Skin epidermis (tissue), 12 donors: ENCODE data around the gene FALEC.

Experiments used
- H3K27ac ChIP-seq, 21 experiments: fragments of 200-600 bp; sonication (generic) in 11 of 21; one replicate each; pipeline ENCODE4 v1.5.0; 2020; ENCODE audit warnings: mild to moderate bottlenecking in 3 of 21, inconsistent platforms in 2 of 21, moderate library complexity in 2 of 21
- H3K4me3 ChIP-seq, 7 experiments: fragments of 200-600 bp; sonication (generic) in 2 of 7; one replicate each; pipeline ENCODE4 v1.5.0; 2020; ENCODE audit warnings: inconsistent platforms in 2 of 7, mild to moderate bottlenecking in 2 of 7, moderate library complexity in 1 of 7

Gene FALEC

DNA sequence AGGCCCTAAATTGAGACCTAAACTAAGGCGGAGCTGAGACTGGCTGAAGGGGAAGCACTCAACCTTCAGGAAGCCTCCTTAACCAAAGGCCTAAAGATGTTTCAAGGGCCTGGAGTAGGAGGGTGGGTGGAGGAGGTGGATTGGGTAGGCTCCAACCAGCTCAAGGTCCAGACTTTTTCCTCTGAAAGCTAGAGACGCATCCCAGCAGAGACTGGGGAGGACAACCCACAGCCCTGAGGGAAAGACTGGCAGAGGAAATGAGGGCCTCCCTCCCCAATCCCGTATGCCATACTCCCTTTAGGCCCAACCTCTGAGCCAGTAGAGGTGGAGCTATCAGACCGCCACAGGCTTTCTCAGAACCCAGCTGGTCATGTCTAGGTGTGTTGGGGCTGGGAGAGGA is 6.6 kb upstream of the FALEC start:
- H3K27ac ChIP-seq = peak overlapping the region in 18 of 21 experiments; percentile 38 to 91 (median 78)
- H3K4me3 ChIP-seq = peak overlapping the region in 6 of 7 experiments; percentile 6 to 30 (median 25)

GRCh38 chr1:150511551-150511950 is 4.0 kb upstream of the FALEC start:
- H3K27ac ChIP-seq = peak overlapping the region in 1 of 21 experiments; percentile 32
- H3K4me3 ChIP-seq = no peak overlapping the region

DNA sequence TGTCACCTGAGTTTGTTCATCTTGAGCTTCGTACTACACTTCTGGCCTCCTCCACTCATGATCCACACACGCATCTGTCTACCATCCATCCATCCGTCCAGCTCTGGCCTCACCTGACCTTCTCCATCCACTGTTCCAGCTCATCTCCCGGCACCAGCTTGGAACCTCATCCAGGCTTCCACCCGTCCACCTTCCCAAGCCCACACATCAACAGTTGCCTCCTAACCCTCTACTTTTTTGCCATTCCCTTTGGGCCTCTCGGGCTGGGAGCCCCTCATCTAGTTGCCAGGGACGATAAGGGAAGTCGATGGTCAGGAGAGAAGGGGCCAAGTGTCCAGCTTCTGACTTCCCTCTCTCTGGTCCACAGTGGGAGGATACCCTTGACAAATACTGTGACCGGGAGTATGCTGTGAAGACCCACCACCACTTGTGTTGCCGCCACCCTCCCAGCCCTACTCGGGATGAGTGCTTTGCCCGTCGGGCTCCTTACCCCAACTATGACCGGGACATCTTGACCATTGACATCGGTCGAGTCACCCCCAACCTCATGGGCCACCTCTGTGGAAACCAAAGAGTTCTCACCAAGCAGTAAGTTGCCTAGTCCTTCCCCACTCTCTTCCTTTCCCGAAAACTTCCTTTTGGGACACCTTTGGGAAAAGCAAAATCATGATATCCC is 3.4 kb upstream of the FALEC start:
- Histone ChIP-seq H3K4me3 (no peak overlapping the region), H3K27ac (no peak overlapping the region)

GRCh38 chr1:150512846-150513245 is 2.7 kb upstream of the FALEC start:
- Histone ChIP-seq H3K4me3 (no peak overlapping the region), H3K27ac (peak overlapping the region in 4 of 21 experiments; percentile 13 to 36 (median 27))

GRCh38 chr1:150513351-150513791 is 2.2 kb upstream of the FALEC start:
- H3K4me3 ChIP-seq = no peak overlapping the region
- peak overlapping the region in 7 of 21 experiments; percentile 6 to 36 (median 25) for H3K27ac ChIP-seq

DNA sequence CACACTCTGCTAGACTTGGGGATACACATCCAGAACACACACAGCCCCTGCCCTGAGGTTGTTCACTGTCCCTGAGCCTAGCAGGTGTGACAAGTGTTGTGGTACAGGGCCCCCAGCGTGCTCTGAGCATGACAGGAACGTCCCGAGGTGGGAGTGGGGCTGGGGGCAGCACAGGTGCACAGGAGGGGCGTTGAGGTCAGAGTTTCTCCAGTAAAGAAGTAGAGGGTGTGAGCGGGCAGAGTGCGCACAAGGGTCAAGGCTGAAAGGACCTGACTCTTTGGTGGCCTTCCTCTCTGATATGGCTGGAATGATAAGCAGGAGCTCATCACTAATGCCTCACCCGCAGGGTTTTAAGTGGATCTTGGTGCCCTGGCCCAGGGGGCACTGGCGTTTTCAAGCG is 1.3 kb upstream of the FALEC start:
- H3K4me3 ChIP-seq = no peak overlapping the region

DNA sequence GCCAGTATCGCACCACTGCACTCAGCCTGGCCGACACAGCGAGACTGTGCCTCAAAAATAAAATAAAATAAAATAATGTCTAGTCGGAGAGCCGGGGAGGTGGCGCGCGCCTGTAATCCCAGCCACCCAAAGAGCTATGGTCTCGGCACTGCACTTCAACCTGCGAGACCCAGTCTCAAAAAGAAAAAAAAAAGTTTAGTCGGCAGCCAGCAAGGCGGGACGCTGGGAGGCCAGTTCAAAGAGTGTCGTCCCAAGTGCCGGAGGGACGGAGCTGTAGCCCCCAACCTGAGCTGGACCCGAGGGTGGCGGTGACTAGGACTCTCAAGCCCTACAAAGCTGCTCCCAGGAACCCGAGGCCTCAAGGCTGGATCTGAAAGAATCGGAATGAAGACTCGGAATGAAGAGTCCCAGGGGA is 632 bp upstream of the FALEC start:
- Histone ChIP-seq H3K27ac (peak overlapping the region in 20 of 21 experiments; percentile 1 to 81 (median 68)), H3K4me3 (peak overlapping the region; percentile 33 to 59 (median 48))

More for the DNA sequence above, 1.3 kb upstream of the FALEC start:
- H3K27ac ChIP-seq = no peak overlapping the region

DNA sequence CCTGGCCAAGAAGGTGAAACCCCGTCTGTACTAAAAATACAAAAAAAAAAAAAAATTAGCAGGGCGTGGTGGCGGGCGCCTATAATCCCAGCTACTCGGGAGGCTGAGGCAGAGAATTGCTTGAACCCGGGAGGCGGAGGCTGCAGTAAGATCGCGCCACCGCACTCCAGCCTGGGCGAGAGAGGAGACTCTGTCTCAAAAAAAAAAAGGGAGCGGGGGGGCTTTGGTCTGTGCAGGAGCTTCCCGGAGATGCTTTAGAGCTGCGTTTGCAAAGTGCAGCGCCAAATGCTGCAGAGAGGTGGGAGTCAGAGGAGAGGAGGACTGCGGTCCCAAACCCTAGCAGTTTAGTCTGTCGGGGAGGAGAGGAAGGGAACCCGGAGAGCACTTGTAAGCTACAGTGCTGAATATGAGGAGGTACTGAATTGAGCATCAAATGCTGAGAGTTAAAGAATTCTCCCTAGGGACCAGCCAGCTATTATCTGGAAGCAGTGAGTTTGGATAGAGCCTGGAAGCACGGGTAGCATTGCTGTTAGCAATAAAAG is 569 bp downstream of the FALEC start:
- H3K27ac ChIP-seq = peak overlapping the region in 20 of 21 experiments; percentile 1 to 81 (median 74)
- H3K4me3 ChIP-seq = peak overlapping the region; percentile 33 to 59 (median 48)

DNA sequence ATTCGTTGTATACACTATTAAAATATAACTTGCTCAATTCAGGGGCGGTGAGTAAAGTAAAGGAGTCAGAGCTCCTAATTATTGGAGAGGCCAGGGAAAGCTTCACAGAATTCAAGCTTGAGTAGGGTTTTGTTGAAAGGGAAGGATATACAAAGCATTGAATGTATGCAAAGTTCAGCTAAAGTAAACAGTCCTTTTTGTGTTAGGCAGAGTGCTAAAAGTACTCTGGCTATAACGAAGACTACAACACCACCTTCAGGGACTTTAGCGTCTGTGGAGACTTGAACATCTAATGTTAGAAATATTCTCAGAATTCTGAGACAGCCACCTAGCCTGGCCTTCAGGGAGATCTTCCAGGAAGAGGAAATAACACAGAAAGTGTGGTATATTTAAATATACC is 1.1 kb downstream of the FALEC start:
- Histone ChIP-seq H3K4me3 (no peak overlapping the region), H3K27ac (peak overlapping the region in 5 of 21 experiments; percentile 41 to 81 (median 78))

DNA sequence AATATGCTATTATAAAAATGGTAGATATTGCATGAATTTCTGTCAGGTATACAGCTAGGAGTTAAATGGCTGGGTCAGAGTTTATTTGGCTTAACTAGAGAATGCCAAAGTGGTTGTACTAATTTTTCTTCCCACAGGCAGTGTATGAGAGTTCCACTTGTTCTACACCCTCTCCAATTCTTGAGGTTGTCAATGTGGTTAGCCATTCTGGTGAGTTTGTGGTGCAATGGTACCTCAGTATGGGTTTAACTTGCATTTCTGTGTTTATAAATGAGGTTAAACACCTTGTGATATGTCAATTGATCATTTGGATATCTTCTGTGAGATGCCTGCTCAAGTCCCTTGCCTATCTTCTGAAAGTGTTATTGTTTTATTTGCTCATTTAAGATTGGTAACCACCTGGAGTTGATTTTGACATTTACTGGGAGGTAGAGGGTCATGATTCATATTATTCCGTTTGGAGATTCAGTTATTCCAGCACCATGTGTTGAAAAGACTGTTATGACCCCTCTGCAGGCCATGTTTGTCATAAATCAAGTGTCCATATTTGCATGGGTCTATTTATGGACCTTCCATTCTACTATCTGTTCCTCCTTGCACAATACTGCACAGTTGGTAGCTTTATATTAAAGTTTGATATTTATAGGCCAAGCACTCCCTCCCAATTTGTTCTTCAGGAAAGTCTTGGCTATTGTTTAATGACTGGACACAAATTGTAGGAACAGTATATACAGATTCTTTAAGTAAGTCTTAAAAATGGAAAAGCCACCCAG is 5.8 kb downstream of the FALEC start:
- Histone ChIP-seq H3K4me3 (no peak overlapping the region), H3K27ac (no peak overlapping the region)

DNA sequence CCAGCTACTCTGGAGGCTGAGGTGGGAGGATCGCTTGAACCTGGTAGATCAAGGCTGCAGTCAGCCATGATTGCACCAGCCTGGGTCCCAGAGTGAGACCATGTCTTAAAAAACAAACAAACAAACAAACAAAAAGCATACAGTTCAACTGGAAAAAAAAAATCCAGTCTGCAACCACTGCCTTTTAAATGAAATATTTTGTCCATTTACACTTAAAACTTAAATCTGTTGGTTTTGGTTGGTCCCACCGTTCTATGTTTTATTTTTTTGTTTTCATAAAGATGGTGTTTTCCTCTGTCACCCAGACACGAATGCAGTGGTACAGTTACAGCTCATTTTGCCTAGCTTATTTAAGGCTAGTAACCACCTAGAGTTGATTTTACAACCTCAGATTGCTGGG is 9.8 kb downstream of the FALEC start:
- no peak overlapping the region for H3K27ac ChIP-seq
- H3K4me3 ChIP-seq = no peak overlapping the region

GRCh38 chr1:150528196-150528595 is 12.6 kb downstream of the FALEC start:
- Histone ChIP-seq H3K4me3 (no peak overlapping the region), H3K27ac (peak overlapping the region in 1 of 21 experiments; percentile 45)

- no peak overlapping the region for H3K4me3 ChIP-seq
- H3K27ac ChIP-seq = peak overlapping the region in 1 of 21 experiments; percentile 16
These were observed 13.5 kb downstream of the FALEC start for GRCh38 chr1:150529017-150529416.

- Histone ChIP-seq H3K4me3 (no peak overlapping the region), H3K27ac (no peak overlapping the region)
These were observed 15.1 kb downstream of the FALEC start for GRCh38 chr1:150530491-150531159.

GRCh38 chr1:150532860-150533259 is 17.3 kb downstream of the FALEC start:
- H3K27ac ChIP-seq = peak overlapping the region in 14 of 21 experiments; percentile 7 to 81 (median 55)
- no peak overlapping the region for H3K4me3 ChIP-seq

- no peak overlapping the region for H3K4me3 ChIP-seq
- peak overlapping the region in 2 of 21 experiments; percentile 37 to 60 for H3K27ac ChIP-seq
These were observed 18.4 kb downstream of the FALEC start for GRCh38 chr1:150534002-150534401.

DNA sequence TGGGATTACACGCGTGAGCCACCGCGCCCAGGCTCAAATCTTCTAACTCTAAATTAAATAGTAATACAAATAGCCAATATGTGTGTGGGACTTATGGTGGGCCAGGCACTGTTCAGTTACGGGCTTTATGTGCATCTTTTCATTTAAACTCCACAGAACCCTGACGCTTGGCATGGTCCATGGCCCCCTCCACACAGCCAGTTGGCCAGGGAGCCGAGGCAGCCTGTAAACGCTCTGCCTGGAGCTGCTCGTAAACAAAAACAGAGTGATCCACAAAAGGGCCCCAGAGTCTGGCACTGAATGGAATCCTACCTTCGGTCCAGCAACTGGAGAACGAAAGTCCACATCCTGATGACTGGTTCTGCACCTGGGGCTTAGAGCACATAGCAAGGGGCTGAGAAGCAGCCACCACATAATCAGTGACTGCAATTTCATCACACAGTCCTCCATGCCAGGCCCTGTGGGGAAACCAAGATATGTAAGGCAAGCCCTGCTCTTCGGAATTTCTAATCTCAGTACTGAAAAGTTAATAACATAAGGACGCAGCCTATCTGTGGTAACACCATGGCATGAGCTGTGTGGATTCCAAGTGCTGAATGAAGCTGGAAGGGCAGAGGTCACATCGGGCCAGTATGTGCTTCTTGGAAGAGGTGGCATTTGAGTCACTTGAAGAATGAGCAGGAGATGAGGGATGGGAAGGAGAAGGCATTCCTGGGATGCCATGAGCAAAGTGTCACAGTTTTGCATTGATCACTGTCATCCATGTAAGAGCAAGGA is 20.1 kb downstream of the FALEC start:
- no peak overlapping the region for H3K4me3 ChIP-seq
- peak overlapping the region in 3 of 21 experiments; percentile 3 to 76 (median 60) for H3K27ac ChIP-seq

- no peak overlapping the region for H3K4me3 ChIP-seq
- peak overlapping the region in 12 of 21 experiments; percentile 14 to 76 (median 60) for H3K27ac ChIP-seq
These were observed 21.5 kb downstream of the FALEC start for GRCh38 chr1:150536836-150537731.
